ENCODE measurements around the gene IFT74.

IFT74 gene

GRCh38 chr9:26975728-26976707, 19.8 kb downstream of the IFT74 start:
- peak in 1 of 2 experiments; percentile 22 for DNase-seq

- DNase-seq, result no peak
Measured at GRCh38 chr9:26983340-26983739, 27.1 kb downstream of the IFT74 start.

- no peak for DNase-seq
Measured at GRCh38 chr9:26995810-26996209, 39.6 kb downstream of the IFT74 start.

GRCh38 chr9:27003426-27004077, 47.3 kb downstream of the IFT74 start:
- no peak for DNase-seq

GRCh38 chr9:27005491-27005890, 49.3 kb downstream of the IFT74 start, which contains the start of gene LRRC19:
LRRC19 (minus strand) TSS chr9:27005672; CDS start chr9:26999694, 5,978 bp downstream.
- no peak for DNase-seq

- no peak for DNase-seq
Measured at GRCh38 chr9:27019589-27019988, 63.4 kb downstream of the IFT74 start.

GRCh38 chr9:27022920-27023319, 66.7 kb downstream of the IFT74 start:
- no peak for DNase-seq

- DNase-seq, result no peak
Measured at GRCh38 chr9:27029186-27029585, 73.0 kb downstream of the IFT74 start.

- peak in 1 of 2 experiments; percentile 36 for DNase-seq
Measured at GRCh38 chr9:27033815-27034403, 77.7 kb downstream of the IFT74 start.

- DNase-seq, result no peak
Measured at GRCh38 chr9:27037499-27037898, 81.3 kb downstream of the IFT74 start.

- DNase-seq, result no peak
Measured at GRCh38 chr9:27041746-27042145, 85.5 kb downstream of the IFT74 start.

- DNase-seq, result no peak
Measured at GRCh38 chr9:27042476-27042875, 86.3 kb downstream of the IFT74 start.

GRCh38 chr9:27043176-27043575, 87.0 kb downstream of the IFT74 start:
- DNase-seq, result no peak

GRCh38 chr9:27047136-27047535, 90.9 kb downstream of the IFT74 start:
- DNase-seq, result no peak

GRCh38 chr9:27053369-27054022, 97.3 kb downstream of the IFT74 start:
- DNase-seq, result no peak

GRCh38 chr9:27054125-27054524, 97.9 kb downstream of the IFT74 start:
- DNase-seq, result no peak

GRCh38 chr9:27054841-27055240, 98.6 kb downstream of the IFT74 start:
- peak in 1 of 2 experiments; percentile 40 for DNase-seq

GRCh38 chr9:27059412-27059811, 103.2 kb downstream of the IFT74 start:
- no peak for DNase-seq

GRCh38 chr9:27059907-27060306, 103.7 kb downstream of the IFT74 start:
- DNase-seq, result no peak

- DNase-seq, result no peak
Measured at GRCh38 chr9:27065288-27065687, 109.1 kb downstream of the IFT74 start.

- no peak for DNase-seq
Measured at GRCh38 chr9:27073841-27074728, 117.9 kb downstream of the IFT74 start.

GRCh38 chr9:27078685-27079084, 122.5 kb downstream of the IFT74 start:
- DNase-seq, result no peak

All from NCI-H1930 (cell line).